ENCODE data around the gene PDCD1LG2.

PDCD1LG2 gene

DNA sequence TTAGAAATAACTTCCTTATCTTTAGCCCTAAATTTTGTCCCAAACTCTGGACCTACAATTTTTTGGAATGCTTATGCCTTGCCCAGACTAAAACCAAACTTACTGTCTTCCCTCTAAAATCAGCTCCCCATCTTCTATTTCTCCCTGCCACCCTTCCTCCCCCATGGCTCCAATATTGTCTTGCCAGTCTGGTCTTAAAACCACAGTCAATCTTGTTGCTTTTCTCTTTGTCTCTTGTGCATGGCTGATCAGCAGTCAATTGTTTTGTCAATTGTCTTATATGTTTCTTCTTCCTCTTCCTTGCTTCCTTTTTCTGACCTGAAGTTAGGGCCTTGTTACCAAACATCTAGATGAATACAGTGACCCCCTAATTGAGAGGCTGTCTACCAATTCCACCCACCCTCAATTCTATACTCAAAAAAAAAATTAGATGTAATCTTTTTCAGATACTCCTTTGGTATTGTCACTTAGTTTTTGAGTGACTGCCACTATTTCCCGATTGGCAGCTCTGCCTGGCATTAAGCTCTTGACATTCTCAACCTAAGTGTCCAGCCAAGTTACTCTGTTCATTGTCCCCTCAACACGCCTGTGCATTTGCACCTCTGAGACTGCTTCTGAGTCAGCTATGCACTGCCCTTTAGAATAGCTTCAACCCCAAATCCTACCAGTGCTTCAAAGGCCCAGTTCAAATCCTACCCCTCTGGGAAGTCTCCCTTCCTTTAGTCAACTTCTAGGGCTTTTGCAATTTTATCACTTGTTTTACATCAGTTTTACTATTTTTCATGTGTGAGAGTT is 2.5 kb downstream of the PDCD1LG2 start:
- no peak for DNase-seq (ENCODE audit: low spot score)
- TF ChIP-seq, protein P1, sequence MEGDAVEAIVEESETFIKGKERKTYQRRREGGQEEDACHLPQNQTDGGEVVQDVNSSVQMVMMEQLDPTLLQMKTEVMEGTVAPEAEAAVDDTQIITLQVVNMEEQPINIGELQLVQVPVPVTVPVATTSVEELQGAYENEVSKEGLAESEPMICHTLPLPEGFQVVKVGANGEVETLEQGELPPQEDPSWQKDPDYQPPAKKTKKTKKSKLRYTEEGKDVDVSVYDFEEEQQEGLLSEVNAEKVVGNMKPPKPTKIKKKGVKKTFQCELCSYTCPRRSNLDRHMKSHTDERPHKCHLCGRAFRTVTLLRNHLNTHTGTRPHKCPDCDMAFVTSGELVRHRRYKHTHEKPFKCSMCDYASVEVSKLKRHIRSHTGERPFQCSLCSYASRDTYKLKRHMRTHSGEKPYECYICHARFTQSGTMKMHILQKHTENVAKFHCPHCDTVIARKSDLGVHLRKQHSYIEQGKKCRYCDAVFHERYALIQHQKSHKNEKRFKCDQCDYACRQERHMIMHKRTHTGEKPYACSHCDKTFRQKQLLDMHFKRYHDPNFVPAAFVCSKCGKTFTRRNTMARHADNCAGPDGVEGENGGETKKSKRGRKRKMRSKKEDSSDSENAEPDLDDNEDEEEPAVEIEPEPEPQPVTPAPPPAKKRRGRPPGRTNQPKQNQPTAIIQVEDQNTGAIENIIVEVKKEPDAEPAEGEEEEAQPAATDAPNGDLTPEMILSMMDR (IDR thresholded peaks at IDR 0.05; ENCODE audit: extremely low read depth, missing control alignments): no peak

DNA sequence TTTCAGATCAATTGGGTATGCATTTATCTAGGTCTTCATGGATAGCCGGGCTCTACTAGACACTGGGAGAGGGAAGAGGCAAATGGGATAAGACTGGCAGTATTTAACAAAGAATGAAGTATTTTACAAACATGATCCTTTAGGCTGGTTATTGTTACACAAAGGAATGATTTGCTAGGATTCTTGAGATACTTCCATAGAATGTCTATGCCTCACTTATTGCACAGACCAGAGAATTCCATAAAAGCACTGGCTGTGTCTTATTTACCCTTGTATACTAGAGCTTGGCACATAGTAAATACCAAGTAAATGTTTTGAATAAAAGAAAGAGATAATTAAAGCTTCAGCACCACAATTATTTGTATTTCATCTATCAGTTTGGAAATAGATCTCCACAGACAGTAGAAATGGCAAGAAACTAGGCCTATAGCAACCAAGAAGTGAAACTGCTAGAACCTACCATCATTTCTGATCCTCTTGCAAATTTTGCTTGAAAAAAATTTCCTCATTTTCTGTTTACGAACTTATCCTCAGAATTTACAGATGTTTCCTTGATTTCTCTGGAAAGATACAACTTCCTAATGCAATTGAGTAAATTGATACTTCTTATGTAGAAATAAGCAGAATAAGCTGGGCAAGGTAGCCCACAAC is 3.8 kb downstream of the PDCD1LG2 start:
- no peak for DNase-seq (ENCODE audit: low spot score)
- TF ChIP-seq, protein P1 (IDR thresholded peaks at IDR 0.05; ENCODE audit: extremely low read depth, missing control alignments): no peak

- DNase-seq (ENCODE audit: low spot score): no peak
- TF ChIP-seq, protein P1 (IDR thresholded peaks at IDR 0.05; ENCODE audit: extremely low read depth, missing control alignments): no peak
These were observed 4.4 kb downstream of the PDCD1LG2 start for GRCh38 chr9:5514617-5515260.

DNA sequence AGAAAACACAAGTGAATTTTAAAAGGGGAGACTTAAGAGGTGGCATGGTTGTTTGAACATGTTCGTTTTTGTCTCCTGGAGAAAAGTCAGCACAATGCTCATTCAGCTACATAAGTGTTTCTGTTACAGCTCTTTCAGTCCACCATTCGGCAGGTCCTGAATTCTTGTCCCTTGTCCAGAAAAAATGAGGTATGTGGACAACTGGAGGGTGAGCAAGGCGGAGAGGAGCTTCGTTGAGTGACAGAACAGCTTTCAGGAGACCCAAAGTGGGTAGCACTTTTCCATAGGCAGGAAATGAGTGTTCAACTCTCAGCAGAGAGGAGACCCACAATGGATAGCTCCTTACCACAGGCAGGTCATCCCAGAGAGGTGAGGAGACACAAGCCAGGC is 4.9 kb downstream of the PDCD1LG2 start:
- DNase-seq (ENCODE audit: low spot score): no peak
- TF ChIP-seq, protein P1 (IDR thresholded peaks at IDR 0.05; ENCODE audit: extremely low read depth, missing control alignments): no peak

DNA sequence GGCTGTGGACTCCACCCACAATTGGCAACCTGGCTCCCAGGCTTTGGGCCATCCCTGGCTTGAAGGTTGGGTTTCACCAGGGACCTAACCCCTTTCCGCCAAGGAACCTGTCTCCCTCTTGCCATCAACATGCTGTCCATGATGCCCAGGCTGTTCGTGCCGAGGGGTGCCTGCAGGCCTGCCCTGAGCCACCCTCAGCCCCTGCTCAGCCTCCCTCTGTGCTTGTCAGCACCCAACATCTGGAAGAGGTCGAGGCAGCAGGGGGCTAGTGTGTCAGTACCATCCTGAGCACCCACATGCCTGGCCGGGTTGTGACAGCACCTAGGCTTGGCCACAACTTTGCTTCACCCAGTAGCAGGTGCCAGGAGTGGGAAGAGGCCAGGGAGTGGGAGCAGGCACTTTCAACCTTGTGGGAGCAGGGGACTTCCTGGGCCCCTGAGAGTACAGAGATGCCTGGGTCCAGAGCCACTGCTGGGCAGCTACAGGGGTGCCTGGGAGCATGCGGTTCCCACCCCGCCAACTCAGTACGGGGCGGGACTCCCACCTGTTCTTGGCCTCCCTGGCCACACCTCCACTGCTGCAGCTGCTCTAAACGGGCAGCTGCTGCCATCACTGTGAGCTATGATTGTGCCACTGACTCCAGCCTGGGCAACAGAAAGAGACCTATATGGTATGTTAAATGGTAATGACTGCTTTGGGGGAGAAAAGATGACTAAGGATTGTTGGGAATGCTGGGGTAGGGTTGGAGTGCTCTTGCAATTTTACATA is 6.3 kb downstream of the PDCD1LG2 start:
- no peak for DNase-seq (ENCODE audit: low spot score)
- TF ChIP-seq, protein P1 (IDR thresholded peaks at IDR 0.05; ENCODE audit: extremely low read depth, missing control alignments): no peak

DNA sequence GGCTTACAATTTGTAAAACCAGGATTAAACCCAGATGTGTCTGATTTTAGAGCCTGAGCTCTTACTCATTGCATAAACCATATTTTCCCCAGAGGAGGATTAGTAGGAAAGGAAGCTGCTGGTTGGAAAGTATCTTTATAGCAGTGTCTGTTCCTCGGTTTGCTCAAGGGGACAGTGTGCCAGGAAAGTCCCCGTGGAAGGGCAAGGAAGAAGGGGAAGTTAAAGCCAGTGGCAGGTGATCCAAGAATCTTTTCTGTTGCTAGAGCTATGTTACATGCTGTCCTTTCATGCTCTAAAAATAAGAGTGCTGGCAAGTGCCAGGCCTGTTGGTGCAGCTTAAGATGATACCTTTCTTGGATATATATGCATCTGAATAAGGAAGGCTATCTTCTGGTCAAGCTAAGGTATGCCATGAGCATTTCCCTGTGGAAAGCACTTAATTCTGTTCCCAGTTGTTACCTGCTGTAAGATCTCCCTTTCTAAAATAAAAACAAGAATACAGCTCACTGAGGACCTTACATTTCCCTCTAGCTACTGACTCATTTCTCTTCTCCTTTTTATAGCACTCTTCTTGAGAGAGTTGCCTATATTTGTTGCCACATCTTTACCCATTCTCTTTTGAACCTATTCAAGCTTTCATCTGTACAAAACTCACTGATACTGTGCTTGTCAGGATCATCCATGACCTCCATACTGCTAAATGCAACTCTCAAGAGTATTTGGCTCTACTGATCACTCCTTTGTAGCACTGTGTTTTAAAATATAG is 8.0 kb downstream of the PDCD1LG2 start:
- DNase-seq (ENCODE audit: low spot score): peak; percentile 44
- TF ChIP-seq, protein P1 (IDR thresholded peaks at IDR 0.05; ENCODE audit: extremely low read depth, missing control alignments): no peak
